Mucosa of stomach (tissue), 1 donor: Measurements from ENCODE around the gene SLFN12L.

Experiments used
- H3K27me3 ChIP-seq: one replicate; pipeline ENCODE4 v1.7.0; 2013; ENCODE audit warnings: mild to moderate bottlenecking, low read length; ENCODE audit not compliant: control insufficient read depth, insufficient read depth
- H3K36me3 ChIP-seq: one replicate; pipeline ENCODE4 v1.7.0; 2013; ENCODE audit warnings: low read length; ENCODE audit not compliant: control insufficient read depth, insufficient read depth
- H3K4me1 ChIP-seq: one replicate; pipeline ENCODE4 v1.7.0; 2013; ENCODE audit warnings: mild to moderate bottlenecking, low read length; ENCODE audit not compliant: control insufficient read depth, insufficient read depth
- H3K4me3 ChIP-seq: one replicate; pipeline ENCODE4 v1.7.0; 2013; ENCODE audit warnings: low read length
- H3K9ac ChIP-seq: one replicate; pipeline ENCODE4 v1.7.0; 2013; ENCODE audit warnings: mild to moderate bottlenecking, low read length, moderate library complexity
- H3K9me3 ChIP-seq: one replicate; pipeline ENCODE4 v1.7.0; 2013; ENCODE audit warnings: mild to moderate bottlenecking, low read length, moderate library complexity; ENCODE audit not compliant: control insufficient read depth
- donor health status: Pancreatic carcinoma.

Gene SLFN12L

DNA sequence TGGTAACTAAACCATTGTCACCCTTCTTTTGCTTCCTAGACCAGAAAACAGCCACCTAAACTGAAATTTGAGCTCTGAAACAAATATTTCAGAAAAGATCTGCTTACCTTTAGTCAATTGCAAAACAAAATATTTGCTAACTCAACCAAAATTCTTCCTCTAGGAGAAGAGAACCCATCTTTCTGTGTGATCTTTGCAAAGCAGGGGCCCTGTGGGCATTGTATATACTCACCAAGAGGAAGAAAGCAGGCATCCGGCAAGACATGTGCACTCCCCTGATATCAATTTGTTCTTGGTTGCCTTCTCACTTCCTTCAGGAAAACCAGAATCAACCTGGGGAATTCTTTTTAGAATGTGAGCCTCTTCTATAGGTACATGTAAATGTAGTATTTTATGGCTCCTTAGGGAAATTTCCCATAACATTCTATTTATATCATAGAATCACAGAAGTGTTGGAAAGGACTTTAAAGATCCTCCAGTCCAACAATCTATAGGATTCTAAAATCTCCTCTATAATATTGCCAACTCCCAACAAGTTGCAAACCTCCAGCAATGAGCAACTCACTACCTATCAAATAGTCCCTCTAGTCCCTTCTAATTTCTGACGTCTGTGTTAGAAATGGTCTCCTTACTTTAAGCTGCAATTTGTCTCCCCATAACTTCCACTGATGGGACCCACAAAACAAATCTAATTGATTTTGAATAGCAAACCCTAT is 22.2 kb upstream of the SLFN12L start:
- Histone ChIP-seq H3K36me3 (no peaks in the 10 kb centered on the region), H3K27me3 (peaks cover 9% of the 10 kb centered on the region), H3K9ac (no peak overlapping the region), H3K9me3 (no peaks in the 10 kb centered on the region), H3K4me3 (no peak overlapping the region), H3K4me1 (no peaks in the 10 kb centered on the region)

- Histone ChIP-seq H3K27me3 (peaks cover 9% of the 10 kb centered on the region), H3K36me3 (no peaks in the 10 kb centered on the region), H3K4me3 (no peak overlapping the region), H3K9me3 (no peaks in the 10 kb centered on the region), H3K9ac (no peak overlapping the region), H3K4me1 (no peaks in the 10 kb centered on the region)
Observed at GRCh38 chr17:35557353-35557752, 19.9 kb upstream of the SLFN12L start.

GRCh38 chr17:35555691-35556090 is 18.2 kb upstream of the SLFN12L start:
- no peaks in the 10 kb centered on the region for H3K9me3 ChIP-seq
- no peak overlapping the region for H3K9ac ChIP-seq
- H3K27me3 ChIP-seq: peaks cover 9% of the 10 kb centered on the region
- H3K4me3 ChIP-seq: no peak overlapping the region
- H3K36me3 ChIP-seq: no peaks in the 10 kb centered on the region
- H3K4me1 ChIP-seq: no peaks in the 10 kb centered on the region

DNA sequence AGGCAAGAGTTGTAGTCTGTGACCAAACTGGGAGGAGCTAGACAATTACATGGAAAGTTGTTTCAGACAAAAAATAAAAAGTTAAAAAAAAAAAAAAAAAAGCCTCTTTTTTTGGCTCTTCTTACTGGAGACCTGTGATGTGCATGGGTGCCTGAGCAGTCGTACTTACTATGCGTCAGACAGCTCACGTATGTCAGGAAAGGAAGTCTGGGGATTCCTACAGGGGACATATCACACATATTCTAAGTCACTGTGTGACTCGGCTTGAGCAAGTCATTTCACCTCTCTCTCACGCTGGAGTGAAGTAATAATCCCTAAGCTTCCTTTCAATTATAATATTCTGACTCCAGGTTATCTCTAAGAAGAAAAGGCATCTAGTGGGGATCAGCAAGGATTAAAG is 17.2 kb upstream of the SLFN12L start:
- H3K9me3 ChIP-seq: no peaks in the 10 kb centered on the region
- no peaks in the 10 kb centered on the region for H3K4me1 ChIP-seq
- no peaks in the 10 kb centered on the region for H3K36me3 ChIP-seq
- peaks cover 9% of the 10 kb centered on the region for H3K27me3 ChIP-seq
- no peak overlapping the region for H3K4me3 ChIP-seq
- no peak overlapping the region for H3K9ac ChIP-seq

- Histone ChIP-seq H3K4me1 (peaks cover 3% of the 10 kb centered on the region), H3K4me3 (no peak overlapping the region), H3K9ac (no peak overlapping the region), H3K9me3 (no peaks in the 10 kb centered on the region), H3K27me3 (peaks cover 6% of the 10 kb centered on the region), H3K36me3 (no peaks in the 10 kb centered on the region)
Observed at GRCh38 chr17:35553310-35553709, 15.8 kb upstream of the SLFN12L start.

DNA sequence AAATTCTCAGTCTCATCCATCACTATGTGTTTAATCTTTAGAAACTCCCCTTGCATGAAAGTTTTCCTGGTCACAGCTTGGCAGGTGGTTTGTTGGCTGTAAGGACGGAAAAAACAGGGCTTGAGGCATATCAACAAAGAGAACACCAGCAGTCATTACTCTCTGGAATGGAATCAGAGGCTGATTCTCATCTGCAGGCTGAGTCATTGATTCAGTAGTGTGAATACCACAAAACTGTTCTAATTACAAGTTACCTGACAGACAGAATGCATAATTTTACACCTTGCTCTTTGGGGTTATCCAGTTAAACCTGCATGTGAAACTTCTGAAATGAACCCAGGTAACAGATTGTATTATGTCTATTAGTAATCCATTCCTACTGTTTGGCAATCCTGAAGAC is 11.5 kb upstream of the SLFN12L start:
- H3K9me3 ChIP-seq: no peaks in the 10 kb centered on the region
- no peaks in the 10 kb centered on the region for H3K36me3 ChIP-seq
- no peaks in the 10 kb centered on the region for H3K27me3 ChIP-seq
- peaks cover 8% of the 10 kb centered on the region for H3K4me1 ChIP-seq
- no peak overlapping the region for H3K4me3 ChIP-seq
- H3K9ac ChIP-seq: no peak overlapping the region

DNA sequence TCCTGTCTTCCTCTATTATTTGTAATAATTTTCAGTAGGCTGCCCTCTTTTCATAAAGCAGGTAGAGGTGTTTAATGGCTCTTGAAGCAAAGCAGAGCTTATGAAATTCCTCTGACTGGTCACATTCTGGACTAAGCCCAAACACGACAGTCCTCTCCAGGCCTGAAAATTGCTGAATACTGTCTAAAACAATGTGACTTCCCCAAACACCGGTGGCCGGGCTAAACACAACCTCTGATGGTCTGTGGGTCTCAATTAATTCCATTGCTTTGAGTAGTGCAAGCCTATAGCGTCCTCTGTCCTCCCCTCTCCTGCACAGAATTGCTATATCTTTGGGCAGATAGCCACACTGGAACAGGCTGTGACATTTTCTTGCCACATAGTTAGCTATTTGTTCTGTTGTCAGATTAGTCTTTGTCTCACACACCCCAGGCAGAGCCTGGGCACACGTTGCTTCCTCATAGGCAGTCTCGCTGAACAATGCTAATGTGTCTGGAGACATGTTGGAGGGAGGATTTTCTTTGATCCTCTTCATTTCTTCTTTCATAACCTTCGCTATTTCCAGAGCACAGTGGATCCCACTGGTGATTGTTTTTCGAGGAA is 10.8 kb upstream of the SLFN12L start:
- Histone ChIP-seq H3K4me3 (no peak overlapping the region), H3K27me3 (no peaks in the 10 kb centered on the region)

DNA sequence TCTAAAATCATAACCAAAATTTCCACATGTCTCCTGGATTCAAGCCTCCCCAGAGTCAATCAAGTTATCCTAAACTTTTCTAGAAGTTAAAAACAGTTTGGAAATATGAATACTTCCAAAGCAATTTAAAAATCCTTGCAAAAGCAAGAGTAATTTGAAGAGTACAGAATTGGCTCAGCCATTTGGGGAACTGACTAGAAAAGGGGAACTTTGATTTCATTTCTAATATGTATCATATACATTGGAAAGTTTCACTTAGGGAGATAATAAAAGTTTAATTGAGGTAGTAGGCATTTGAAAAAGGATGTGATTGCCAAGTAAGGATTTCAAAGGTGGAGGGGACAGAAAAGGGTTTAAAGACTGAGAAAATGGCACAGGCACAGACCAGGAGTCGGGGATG is 9.0 kb upstream of the SLFN12L start:
- H3K9me3 ChIP-seq: no peaks in the 10 kb centered on the region
- no peak overlapping the region for H3K4me3 ChIP-seq
- peaks cover 8% of the 10 kb centered on the region for H3K4me1 ChIP-seq
- no peak overlapping the region for H3K9ac ChIP-seq
- H3K36me3 ChIP-seq: no peaks in the 10 kb centered on the region
- no peaks in the 10 kb centered on the region for H3K27me3 ChIP-seq

More for the DNA sequence above, 10.8 kb upstream of the SLFN12L start:
- H3K9me3 ChIP-seq: no peaks in the 10 kb centered on the region
- H3K36me3 ChIP-seq: no peaks in the 10 kb centered on the region
- H3K4me1 ChIP-seq: peaks cover 8% of the 10 kb centered on the region
- H3K9ac ChIP-seq: no peak overlapping the region

DNA sequence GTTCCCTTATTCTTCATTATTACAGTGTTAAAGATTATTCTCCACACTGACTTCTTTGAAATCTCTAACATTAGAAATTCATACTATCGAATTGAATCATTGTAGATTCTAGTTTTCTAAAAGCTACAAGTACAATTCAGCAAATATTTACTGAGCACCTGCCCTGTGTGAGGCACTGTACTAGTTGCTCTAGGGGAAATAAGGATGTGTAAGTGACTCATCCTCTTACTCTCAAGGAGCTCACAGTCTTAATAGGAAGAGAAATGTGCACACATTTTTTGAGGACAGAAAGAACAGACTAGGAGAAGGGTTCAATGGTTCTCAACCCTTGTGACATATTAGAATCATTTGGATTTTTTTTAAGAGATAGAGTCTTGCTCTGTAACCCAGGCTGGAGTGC is 7.7 kb upstream of the SLFN12L start:
- no peak overlapping the region for H3K4me3 ChIP-seq
- no peaks in the 10 kb centered on the region for H3K27me3 ChIP-seq
- no peaks in the 10 kb centered on the region for H3K9me3 ChIP-seq
- H3K4me1 ChIP-seq: peaks cover 8% of the 10 kb centered on the region
- H3K36me3 ChIP-seq: no peaks in the 10 kb centered on the region
- no peak overlapping the region for H3K9ac ChIP-seq

- Histone ChIP-seq H3K27me3 (no peaks in the 10 kb centered on the region), H3K9ac (no peak overlapping the region), H3K36me3 (no peaks in the 10 kb centered on the region), H3K4me1 (peaks cover 8% of the 10 kb centered on the region), H3K9me3 (no peaks in the 10 kb centered on the region), H3K4me3 (no peak overlapping the region)
Observed at GRCh38 chr17:35543856-35544255, 6.4 kb upstream of the SLFN12L start.

DNA sequence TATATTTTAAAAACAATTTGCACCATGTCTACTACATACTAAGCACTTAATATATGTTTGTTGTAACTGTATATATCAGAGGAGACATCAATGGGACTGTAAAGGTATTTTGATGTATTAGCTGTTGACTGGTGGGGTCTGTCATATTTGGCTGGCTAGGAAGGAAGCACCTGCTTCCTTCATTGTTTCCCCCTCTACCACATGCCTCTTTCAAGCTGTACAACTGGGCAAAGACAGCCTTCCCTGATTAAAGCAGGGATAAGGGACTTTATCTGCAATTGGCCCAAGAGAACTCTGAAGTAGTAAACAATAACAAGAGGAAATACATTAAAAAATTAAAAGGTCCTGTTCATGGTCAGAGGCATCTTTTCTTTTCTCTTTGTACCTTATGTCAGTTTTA is 5.5 kb upstream of the SLFN12L start:
- Histone ChIP-seq H3K36me3 (no peaks in the 10 kb centered on the region), H3K9me3 (no peaks in the 10 kb centered on the region), H3K27me3 (no peaks in the 10 kb centered on the region), H3K4me3 (no peak overlapping the region), H3K9ac (no peak overlapping the region), H3K4me1 (peaks cover 3% of the 10 kb centered on the region)

DNA sequence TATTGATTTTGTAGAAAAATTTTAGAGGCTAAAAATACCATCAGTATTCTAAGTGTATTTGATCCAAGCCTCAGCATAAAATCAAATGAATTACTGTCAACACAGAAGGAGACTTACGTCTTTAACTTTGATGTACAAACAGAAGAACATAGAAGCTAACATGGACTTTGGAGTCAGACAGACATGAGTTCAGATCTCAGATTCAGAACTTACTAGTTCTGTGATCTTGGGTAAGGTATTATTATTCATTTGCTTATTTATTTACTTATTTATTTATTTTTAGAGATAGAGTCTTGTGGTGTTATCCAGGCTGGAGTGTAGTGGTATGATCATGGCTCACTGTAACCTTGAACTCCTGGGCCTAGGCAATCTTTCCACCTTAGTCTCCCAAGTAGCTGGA is 4.0 kb upstream of the SLFN12L start:
- Histone ChIP-seq H3K36me3 (no peaks in the 10 kb centered on the region), H3K4me3 (peak overlapping the region; percentile 54), H3K4me1 (no peaks in the 10 kb centered on the region), H3K27me3 (no peaks in the 10 kb centered on the region), H3K9me3 (no peaks in the 10 kb centered on the region), H3K9ac (peak overlapping the region; percentile 51)
